ENCODE data around the gene PRKAR1B.
"Not testable (repeated sequence)": the region's sequence is repeated elsewhere in the genome, so short reads cannot be mapped to it uniquely, and the experiment has no call there.

PRKAR1B gene

DNA sequence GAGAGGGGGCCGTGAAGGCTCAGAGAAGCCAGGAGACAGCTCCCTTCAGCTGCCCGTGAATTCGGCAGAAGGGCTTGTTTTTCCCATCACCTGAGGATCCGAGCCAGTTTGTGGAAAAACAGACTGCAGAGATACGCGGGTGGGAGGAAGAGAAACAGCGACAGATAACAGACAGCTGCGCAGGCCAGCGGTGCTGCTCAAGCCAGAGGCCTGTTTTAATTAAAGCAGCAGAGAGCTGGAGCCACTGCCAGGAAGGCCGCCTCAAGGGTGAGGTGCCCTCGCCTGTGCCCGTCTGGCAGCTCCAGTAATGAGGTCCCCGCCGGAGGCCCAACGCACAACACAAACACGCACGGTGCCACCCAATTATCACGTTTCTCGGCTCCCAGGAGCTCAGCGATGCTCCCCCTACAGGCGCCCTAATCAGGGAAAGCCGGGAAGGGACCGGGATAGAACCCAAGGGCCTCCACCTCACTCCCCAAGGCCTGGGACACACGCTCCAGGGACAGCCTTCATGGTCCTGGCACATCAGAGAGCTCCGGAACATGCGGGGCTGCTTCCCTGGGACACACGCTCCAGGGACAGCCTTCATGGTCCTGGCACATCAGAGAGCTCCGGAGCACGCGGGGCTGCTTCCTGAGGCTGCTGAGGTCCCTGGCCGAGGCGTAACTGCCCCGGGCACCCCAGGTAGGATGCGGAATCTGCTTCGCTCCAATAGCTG lies 61.2 kb downstream of the PRKAR1B start:
- DNase-seq = no peak

DNA sequence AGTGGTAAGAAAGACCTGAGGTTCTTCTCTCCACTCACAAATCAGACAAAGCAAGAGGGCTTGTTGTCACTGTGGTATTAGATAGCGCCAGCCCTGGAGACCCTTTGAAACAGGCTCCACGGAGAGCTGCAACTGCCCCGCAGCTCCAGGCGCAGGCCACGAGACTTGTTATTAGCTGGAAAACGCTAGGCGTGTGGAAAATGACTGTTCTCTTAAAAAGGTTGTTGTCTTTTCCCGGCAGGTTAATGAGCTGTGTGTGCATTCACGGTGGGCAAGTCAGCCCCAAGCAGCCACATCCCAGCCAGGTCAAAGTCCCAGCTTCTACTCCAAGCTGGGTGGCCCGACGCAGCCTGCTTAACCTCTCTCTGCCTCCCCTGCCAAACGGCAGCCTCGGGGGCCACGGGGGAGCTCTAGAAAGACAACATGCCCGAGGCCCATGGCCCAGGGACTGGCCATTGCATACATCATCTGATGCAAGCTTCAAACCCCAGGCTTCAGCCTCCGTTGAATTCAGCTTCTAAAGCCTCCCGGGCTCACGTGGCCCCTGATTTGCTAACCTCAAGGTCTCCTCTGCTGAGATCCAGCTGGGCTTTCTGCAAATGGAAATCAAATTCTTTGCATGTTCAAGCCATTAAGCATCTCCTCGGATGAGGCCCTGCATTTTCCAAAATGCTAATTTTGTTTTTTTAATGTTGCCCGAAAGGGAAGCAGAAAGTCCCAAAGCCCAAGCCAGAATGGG lies 61.9 kb downstream of the PRKAR1B start:
- DNase-seq = no peak

DNA sequence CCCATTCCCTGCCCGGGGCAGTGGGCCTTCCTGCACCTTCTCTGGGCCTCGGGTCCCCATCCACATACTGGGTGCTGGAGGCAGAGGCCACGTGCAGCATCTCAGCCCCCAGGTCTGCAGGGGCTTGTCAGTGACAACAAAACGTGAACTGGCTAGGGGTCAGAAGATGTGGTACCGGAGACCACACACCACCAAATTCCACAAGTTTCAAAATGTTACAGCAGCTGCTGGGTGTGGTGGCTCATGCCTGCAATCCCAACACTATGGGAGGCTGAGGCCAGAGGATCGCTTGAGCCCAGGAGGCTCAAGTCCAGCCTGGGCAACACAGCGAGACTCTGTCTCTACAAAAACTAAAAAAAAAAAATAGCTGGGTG lies 62.7 kb downstream of the PRKAR1B start:
- DNase-seq = no peak

DNA sequence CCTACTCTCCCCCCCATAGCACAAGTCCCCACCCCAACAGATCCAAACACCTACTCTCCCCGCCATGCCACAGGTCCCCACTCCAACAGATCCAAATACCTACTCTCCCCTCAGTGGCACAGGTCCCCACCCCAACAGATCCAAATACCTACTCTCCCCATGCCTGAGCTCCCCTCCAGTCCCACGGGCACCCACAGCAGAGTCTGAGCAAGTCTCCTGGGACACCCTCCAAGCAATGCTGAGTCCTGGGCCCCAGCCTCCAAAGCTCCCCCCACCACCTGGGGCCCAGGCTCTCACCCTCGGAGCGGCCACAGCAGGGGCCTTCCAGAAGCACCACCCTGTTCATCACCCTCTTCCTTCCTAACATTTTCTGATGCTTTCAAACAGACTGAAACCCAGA lies 64.5 kb downstream of the PRKAR1B start:
- DNase-seq = no peak

DNA sequence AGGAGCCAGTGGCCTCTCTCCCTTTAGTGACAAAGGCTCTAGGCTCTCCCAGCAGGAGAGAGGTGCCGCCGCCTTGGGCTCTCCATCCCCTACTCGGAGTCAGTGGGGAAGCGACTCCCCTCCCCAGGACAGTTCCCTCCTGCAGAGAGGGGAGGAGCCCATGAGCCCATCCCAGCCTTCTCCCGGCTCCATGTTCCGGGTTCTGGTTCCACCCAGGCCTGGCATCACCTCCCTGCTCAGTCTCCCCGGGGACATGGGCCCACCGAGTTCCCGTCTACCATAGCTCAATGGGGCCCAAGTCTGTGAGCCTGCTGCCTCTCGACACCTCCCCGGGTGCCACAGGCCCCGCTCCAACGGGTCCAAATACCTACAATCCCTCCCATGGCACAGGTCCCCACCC lies 67.1 kb downstream of the PRKAR1B start:
- no peak for DNase-seq

DNA sequence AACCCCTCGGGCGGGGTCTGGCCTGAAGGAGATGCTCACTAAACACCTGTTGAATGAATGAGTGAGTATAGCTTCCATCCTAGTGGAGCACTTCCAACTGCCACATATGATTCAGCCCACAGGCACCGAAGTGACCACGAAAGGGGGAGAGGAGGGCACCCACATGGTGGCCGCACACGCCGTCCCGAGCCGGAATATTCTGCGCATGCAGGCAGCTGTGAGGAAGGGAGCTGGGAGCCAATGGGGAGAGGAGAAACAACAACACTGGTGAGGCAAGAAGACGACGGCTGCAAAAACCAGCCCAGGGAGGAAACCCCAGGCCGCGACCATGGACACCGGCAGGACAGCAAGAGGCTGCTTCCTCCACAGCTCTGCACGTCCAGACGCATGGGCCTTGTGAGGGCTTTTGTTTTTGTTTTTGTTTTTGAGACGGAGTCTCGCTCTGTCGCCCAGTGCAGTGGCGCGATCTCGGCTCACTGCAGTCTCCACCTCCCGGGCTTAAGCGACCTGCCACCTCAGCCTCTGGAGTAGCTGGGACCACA lies 67.7 kb downstream of the PRKAR1B start:
- no peak for DNase-seq

DNA sequence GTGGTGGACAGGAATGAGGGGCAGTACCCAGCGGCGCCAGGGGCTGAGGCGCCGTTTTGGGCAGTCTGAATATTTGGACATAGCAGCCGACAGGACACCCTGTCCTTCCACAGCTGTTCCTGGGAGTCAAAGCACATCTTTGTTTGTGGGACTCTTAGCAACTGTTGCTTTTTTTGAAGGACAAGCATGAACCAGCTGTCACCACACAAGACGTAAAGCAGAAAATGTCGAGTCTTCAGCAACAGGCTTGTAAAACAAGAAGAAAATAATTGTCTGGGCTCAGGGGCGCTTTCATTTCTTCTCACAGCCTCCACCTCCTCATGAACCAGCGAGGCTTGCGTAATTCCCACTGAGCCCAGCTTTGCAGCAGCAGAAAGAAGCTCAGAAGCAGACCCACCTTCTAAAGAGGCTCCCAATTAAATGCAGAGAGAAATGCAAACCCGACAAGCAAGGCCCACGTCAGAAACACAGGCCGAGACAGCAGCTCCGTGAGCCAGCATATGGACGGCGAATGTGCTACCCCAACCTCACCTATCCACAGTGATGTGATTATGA lies 69.4 kb downstream of the PRKAR1B start:
- DNase-seq = no peak

DNA sequence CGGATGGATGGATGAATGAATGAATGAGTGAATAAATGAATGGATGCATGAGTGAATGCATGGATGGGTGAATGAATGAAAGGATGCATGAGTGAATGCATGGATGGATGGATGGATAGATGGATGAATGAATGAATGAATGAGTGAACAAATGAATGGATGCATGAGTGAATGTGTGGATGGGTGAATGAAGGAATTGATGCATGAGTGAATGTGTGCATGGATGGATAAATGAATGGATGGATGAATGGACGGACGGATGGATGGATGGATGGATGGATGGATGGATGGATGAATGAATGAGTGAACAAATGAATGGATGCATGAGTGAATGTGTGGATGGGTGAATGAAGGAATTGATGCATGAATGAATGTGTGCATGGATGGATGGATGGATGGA lies 70.1 kb downstream of the PRKAR1B start:
- not testable (repeated sequence) for DNase-seq

DNA sequence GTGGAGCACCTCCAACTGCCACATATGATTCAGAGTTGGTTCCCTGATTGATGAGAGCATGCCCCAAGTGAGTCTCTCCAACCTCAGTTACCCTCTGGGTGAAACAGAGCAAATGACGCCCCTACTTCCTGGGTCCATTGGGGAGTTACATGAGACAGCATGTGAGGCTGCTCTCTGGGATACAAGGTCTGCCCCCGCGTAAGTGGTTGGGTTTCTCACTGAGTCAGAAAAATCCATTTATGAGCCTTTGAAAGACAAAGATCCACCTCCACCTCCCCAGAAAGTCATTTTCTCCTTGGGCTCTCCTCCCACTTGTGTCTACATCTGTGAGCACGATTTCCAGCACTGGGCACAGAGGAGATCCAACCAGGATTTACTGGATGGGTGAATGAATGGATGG lies 71.3 kb downstream of the PRKAR1B start:
- no peak for DNase-seq

DNA sequence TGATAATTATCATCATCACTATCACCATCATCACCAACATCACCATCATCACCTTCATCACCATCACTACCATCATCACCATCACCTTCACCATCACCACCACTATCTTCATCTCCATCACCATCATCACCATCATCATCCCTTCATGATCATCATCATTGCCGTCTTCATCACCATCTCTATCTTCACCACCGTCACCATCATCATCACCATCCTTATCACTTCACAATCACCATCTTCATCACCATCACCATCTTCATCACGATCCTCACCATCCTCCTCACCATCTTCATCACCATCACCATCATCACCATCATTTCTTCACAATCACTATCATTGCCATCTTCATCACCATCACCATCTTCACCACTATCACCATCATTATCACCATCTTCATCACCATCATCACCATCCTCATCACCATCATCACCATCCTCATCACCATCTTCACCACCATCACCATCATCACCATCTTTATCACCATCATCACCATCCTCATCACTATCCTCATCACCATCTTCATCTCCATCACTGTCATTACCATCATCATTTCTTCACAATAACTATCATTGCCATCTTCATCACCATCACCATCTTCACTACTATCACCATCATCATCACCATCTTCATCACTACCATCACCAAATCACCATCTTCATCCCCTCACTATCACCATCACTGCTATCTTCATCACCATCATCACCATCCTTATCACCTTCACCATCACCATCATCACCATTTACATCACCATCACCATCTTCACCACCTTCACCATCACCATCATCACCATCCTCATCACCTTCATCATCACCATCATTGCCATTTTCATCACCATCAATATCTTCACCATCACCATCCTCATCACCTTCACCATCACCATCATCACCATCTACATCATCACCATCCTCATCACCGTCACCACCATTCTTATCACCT lies 73.0 kb downstream of the PRKAR1B start:
- no peak for DNase-seq

DNA sequence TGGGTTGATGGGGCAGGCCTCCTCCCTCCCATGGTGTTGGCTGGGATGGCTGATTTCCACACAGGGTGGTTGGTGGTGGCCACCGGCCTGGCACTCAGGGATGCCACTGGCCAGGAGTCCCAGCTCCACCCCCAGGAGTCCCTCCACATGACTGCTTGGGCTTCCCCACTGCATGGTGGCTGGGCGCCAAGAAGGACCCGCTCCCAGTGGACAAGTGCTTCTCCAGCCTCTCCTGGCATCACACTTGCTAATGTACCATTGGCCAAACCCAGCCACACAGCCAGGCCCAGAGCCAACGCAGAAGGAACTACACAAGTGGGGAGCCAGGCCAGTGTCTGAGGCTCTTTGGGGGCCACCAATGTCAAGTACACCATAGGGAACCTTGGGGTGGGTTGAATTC lies 74.2 kb downstream of the PRKAR1B start:
- DNase-seq = no peak

DNA sequence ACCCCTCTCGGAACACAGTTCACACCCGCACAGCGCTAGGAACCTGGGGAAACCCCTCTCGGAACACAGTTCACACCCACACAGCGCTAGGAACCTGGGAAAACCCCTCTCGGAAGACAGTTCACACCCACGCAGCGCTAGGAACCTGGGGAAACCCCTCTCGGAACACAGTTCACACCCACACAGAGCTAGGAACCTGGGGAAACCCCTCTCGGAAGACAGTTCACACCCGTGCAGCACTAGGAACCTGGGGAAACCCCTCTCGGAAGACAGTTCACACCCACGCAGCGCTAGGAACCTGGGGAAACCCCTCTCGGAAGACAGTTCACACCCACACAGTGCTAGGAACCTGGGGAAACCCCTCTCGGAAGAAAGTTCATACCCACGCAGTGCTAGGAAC lies 74.9 kb downstream of the PRKAR1B start:
- not testable (repeated sequence) for DNase-seq

DNA sequence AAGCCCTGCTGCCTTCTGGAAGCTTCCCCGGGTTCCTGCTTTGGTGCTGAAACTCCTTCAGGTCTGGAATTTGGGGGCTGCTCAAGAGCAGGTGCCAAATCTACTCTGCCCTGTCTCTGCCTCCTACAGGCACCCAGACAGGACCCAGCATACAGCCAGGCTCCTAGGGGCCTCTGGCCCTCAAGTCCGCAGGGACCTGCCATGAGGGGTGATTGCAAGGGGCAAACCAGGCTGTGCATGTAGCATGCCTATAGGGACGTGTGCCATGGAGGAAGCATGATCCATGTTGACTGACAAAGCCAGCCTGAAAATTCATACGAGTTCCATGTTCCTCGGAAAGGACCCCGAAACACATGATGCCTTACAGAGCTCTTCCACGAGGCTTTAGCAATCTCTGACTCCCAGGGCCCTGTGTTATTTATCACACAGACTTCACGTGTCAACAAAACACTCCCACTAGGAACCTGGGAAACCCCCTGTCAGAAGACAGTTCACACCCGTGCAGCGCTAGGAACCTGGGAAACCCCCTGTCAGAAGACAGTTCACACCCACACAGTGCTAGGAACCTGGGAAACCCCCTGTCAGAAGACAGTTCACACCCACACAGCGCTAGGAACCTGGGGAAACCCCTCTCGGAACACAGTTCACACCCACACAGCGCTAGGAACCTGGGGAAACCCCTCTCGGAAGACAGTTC lies 75.9 kb downstream of the PRKAR1B start:
- DNase-seq = no peak

DNA sequence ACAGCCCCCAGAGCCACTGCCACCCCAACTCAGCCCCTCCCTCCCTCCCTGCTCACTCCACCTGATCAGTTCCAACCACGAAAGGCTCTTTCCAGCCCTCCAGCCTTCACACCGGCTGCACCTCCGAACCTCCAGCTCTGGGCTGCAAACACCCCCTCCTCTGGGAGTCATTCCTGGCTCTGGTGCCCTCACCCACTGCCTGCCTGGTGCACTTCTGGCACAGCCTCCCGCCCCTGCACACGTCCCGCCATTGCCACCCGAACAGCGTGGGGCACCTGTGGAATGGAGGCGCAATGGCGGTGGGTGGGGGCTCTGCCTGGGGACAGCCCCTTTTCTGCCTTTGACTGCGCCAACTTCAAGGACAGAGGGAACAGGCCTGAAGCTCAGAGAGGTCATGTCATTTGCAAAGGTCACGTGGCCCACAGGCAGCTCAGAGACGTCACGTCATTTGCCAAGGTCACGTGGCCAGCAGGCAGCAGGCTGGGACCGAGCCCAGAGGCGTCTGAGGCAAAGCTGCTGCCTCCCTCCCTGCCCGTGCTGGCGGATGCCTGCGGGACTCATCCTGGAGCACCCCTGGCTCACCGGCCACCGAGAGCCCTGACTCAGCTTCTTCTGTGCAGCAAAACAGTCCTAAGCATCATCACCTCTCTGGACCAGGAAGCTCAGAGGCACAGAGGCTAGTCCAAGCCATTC lies 76.6 kb downstream of the PRKAR1B start:
- no peak for DNase-seq

DNA sequence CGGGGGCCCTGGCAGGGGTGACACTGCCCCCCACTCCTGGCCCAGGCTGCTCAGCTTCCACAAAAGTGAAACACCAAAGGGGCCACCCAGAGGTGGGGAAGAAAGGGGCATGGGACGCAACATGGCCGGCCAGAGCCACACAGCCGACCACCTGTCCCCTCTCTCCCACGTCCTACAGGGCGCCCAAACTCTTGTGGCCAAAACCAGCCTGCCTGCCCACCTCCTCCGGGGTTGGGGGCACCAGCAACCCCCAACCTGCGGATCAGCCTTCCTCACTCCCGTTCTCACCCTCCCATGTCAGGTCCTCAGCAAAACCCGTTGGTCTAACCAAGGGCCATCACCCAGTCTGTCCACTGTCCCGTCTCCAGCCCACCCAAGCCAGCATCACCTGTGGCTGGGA lies 80.1 kb downstream of the PRKAR1B start:
- DNase-seq = no peak

DNA sequence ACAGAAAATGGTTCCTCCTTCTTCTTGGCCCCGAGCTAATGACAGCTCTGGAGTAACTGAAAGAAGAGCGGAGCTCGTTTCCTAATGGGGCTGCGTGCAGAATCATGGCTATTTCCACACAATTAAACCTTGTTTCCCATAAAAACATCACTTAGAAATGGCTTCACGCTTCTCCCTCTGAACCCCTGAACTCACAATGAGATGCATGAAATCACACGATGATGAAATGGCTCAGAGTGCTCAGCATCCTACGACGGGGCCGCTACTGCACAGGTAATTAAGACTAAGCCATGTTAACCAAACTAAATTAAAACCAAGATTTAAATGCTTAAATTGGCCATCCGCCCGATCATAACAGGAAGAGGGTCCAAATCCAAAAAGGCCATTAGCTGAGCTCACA lies 80.6 kb downstream of the PRKAR1B start:
- no peak for DNase-seq

DNA sequence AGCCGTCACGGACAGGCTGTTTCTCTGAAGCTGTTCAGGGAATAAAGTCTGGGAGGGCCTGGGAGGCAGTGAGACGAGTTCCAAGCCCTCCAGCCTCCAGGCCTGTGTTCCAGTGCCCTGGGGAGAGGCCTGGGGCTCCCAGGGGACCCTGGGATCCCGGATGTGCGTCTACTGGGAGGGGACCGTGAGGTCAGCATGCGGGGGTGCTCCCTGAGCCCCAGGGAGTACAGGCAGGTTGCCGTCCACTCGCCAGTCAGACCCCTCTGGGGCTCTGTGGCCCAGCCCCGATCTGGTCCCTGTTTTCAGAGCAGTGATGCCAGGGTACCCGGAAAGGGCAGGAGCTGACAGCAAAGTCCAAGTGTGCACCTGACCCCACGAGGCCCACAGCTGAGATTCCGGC lies 81.5 kb downstream of the PRKAR1B start:
- DNase-seq = no peak

DNA sequence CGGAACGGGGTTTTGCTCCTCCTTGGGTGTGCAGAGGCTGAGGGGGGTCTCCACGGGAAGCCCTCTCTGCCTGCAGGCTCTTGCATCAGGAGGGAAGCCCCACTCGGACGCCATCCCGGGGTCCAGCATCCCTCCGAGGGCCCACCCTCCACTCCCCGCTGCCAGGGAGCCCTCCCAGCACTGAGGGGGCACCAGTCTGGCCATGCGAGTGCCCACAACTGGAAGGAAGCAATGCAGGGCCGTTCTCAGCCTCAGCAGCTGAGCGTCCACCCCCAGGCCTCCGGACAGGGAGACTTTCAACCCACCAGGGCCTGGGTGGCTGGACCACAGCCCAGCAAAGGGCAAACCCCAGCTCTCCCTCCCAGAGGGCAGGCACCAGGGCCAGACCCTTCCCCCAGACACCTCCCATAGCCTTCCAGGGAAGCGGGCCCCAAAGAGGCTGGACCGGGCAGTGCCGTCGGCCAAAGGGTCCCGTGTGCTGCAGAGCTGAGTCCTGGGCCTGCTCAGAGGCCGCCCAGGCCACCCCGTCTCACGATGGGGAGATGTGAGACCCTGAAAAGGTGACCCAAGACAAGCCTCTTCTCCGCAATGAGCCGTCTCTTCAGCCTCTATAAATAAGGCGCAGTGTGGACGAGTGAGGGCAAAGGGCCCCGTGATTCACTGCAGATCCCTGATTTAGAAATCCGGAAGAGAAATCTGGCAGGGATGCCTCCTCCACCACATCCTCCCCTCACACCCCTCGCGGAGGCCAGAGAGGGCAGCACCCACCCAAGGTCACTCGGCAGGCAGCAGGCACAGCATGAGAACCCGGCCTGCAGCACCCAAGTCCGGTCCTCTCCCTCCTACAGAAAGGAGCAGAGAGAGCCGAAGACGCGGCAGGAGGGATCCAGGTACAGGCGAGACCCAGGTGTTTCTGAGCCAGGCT lies 82.4 kb downstream of the PRKAR1B start:
- DNase-seq = no peak

DNA sequence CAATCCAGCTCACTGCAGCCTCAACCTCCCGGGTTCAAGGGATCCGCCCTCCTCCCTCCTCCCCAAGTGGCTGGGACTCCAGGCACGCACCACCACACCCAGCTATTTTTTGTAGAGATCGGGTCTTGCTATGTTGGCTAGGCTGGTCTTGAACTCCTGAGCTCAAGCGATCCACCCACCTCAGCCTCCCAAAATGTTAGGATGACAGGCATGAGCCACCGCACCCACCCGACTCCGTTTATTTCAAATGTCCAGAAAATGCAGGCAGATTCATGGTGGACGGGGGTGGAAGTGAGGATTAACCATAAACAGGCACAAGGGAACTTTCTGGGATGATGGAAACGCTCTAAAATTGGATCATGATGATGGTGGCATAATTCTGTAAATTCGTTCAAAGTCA lies 85.1 kb downstream of the PRKAR1B start:
- DNase-seq = no peak

DNA sequence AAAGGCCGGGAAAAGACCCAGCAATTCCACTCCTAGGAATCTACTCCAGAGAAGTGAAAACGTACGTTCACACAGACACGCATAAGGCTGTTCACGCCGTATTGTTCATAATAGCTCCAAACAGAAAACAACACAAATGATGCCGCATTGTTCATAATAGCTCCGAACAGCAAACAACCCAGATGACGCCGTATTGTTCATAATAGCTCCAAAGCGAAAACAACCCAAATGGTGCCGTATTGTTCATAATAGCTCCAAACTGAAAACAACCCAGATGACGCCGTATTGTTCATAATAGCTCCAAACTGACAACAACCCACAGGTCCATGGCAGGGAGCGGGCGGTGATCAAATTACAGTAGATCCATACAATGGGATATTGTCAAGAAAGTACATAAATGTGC lies 85.8 kb downstream of the PRKAR1B start:
- DNase-seq = no peak
